ENCODE measurements around the gene CHST11.
A peak's percentile ranks its signal among the peaks of the same experiment; 100 is the strongest.
"Not testable (repeated sequence)": the region's sequence is repeated elsewhere in the genome, so short reads cannot be mapped to it uniquely, and the experiment has no call there.

CHST11 gene

GRCh38 chr12:104526751-104527150 is 70.0 kb downstream of the CHST11 start:
- Histone ChIP-seq H3K4me3 (ENCODE audit: low read depth in 1 of 2, low read length in 2 of 2) (no peak overlapping the region), H2AFZ (ENCODE audit: low read depth, low read length) (no peak overlapping the region), H3K9me3 (ENCODE audit: insufficient read depth, low read length, severe bottlenecking) (no peaks in the 10 kb centered on the region), H3K4me2 (ENCODE audit: insufficient read depth, low read length) (no peak overlapping the region), H3K36me3 (ENCODE audit: insufficient read depth, low read length) (peaks cover 40% of the 10 kb centered on the region), H4K20me1 (ENCODE audit: insufficient read depth, low read length) (peaks cover 97% of the 10 kb centered on the region), H3K9ac (ENCODE audit: low read depth, low read length) (no peak overlapping the region), H3K27ac (ENCODE audit: low read length) (no peak overlapping the region; the same call in 1 of the 2 replicates), H3K79me2 (ENCODE audit: insufficient read depth, low read length) (peaks cover 100% of the 10 kb centered on the region), H3K4me1 (ENCODE audit: insufficient read depth, low read length) (peaks cover 16% of the 10 kb centered on the region), H3K27me3 (ENCODE audit: insufficient read depth, low read length, poor library complexity) (no peaks in the 10 kb centered on the region)
- DNase-seq (no peak), ATAC-seq (ENCODE audit: insufficient read depth, low read depth) (no peak)
- no peak for TF ChIP-seq EZH2 (IDR thresholded peaks at IDR 0.05; ENCODE audit: borderline replicate concordance, low read depth, low read length, severe bottlenecking)
- no peak for TF ChIP-seq CTCF (IDR thresholded peaks at IDR 0.05; ENCODE audit: borderline replicate concordance, extremely low read depth, low read length, poor library complexity, severe bottlenecking)

GRCh38 chr12:104527653-104528052 is 70.9 kb downstream of the CHST11 start:
- not testable (repeated sequence) for H3K4me1 ChIP-seq (ENCODE audit: insufficient read depth, low read length); H2AFZ ChIP-seq (ENCODE audit: low read depth, low read length); H3K9me3 ChIP-seq (ENCODE audit: insufficient read depth, low read length, severe bottlenecking); H3K27ac ChIP-seq (ENCODE audit: low read length); H3K9ac ChIP-seq (ENCODE audit: low read depth, low read length); DNase-seq; ATAC-seq (ENCODE audit: insufficient read depth, low read depth); H3K4me2 ChIP-seq (ENCODE audit: insufficient read depth, low read length); H3K27me3 ChIP-seq (ENCODE audit: insufficient read depth, low read length, poor library complexity); H3K4me3 ChIP-seq (ENCODE audit: low read depth in 1 of 2, low read length in 2 of 2)
- peaks cover 43% of the 10 kb centered on the region for H3K36me3 ChIP-seq (ENCODE audit: insufficient read depth, low read length)
- peaks cover 97% of the 10 kb centered on the region for H4K20me1 ChIP-seq (ENCODE audit: insufficient read depth, low read length)
- peaks cover 100% of the 10 kb centered on the region for H3K79me2 ChIP-seq (ENCODE audit: insufficient read depth, low read length)

GRCh38 chr12:104529130-104529874 is 72.6 kb downstream of the CHST11 start:
- H3K9me3 ChIP-seq (ENCODE audit: insufficient read depth, low read length, severe bottlenecking) = no peaks in the 10 kb centered on the region
- no peak overlapping the region for H3K9ac ChIP-seq (ENCODE audit: low read depth, low read length)
- no peak overlapping the region for H3K4me2 ChIP-seq (ENCODE audit: insufficient read depth, low read length)
- ATAC-seq (ENCODE audit: insufficient read depth, low read depth) = no peak
- no peaks in the 10 kb centered on the region for H3K4me1 ChIP-seq (ENCODE audit: insufficient read depth, low read length)
- peaks cover 100% of the 10 kb centered on the region for H3K79me2 ChIP-seq (ENCODE audit: insufficient read depth, low read length)
- TF ChIP-seq EZH2 (IDR thresholded peaks at IDR 0.05; ENCODE audit: borderline replicate concordance, low read depth, low read length, severe bottlenecking) = no peak
- no peak for TF ChIP-seq CTCF (IDR thresholded peaks at IDR 0.05; ENCODE audit: borderline replicate concordance, extremely low read depth, low read length, poor library complexity, severe bottlenecking)
- H3K4me3 ChIP-seq (ENCODE audit: low read depth in 1 of 2, low read length in 2 of 2) = no peak overlapping the region
- no peak overlapping the region for H2AFZ ChIP-seq (ENCODE audit: low read depth, low read length)
- peaks cover 48% of the 10 kb centered on the region for H3K36me3 ChIP-seq (ENCODE audit: insufficient read depth, low read length)
- H3K27ac ChIP-seq (ENCODE audit: low read length) = 0 out of 2 replicates have a peak overlapping the region, but pooled peaks have one; percentile 21
- no peaks in the 10 kb centered on the region for H3K27me3 ChIP-seq (ENCODE audit: insufficient read depth, low read length, poor library complexity)
- no peak for DNase-seq
- peaks cover 97% of the 10 kb centered on the region for H4K20me1 ChIP-seq (ENCODE audit: insufficient read depth, low read length)

GRCh38 chr12:104532636-104533035 is 75.9 kb downstream of the CHST11 start:
- Histone ChIP-seq H3K79me2 (ENCODE audit: insufficient read depth, low read length) (peaks cover 100% of the 10 kb centered on the region), H2AFZ (ENCODE audit: low read depth, low read length) (no peak overlapping the region), H3K4me1 (ENCODE audit: insufficient read depth, low read length) (no peaks in the 10 kb centered on the region), H3K9ac (ENCODE audit: low read depth, low read length) (no peak overlapping the region), H3K4me3 (ENCODE audit: low read depth in 1 of 2, low read length in 2 of 2) (no peak overlapping the region), H3K4me2 (ENCODE audit: insufficient read depth, low read length) (no peak overlapping the region), H3K9me3 (ENCODE audit: insufficient read depth, low read length, severe bottlenecking) (no peaks in the 10 kb centered on the region), H3K27me3 (ENCODE audit: insufficient read depth, low read length, poor library complexity) (no peaks in the 10 kb centered on the region), H4K20me1 (ENCODE audit: insufficient read depth, low read length) (peaks cover 94% of the 10 kb centered on the region), H3K36me3 (ENCODE audit: insufficient read depth, low read length) (peaks cover 59% of the 10 kb centered on the region), H3K27ac (ENCODE audit: low read length) (no peak overlapping the region)
- TF ChIP-seq CTCF (IDR thresholded peaks at IDR 0.05; ENCODE audit: borderline replicate concordance, extremely low read depth, low read length, poor library complexity, severe bottlenecking) (no peak), EZH2 (IDR thresholded peaks at IDR 0.05; ENCODE audit: borderline replicate concordance, low read depth, low read length, severe bottlenecking) (no peak)
- DNase-seq (no peak), ATAC-seq (ENCODE audit: insufficient read depth, low read depth) (no peak)

Data from DND-41 (cell line).